SIG-M5 (cell line): Measurements from ENCODE around the gene DOK6.
A peak's percentile ranks its signal among the peaks of the same experiment; 100 is the strongest.

ENCODE experiments used
- DNase-seq: peaks from one replicate; lab custom pipeline; 2025; lab: John Stamatoyannopoulos, UW

The DOK6 gene

GRCh38 chr18:69539404-69539803 is 138.7 kb downstream of the DOK6 start:
- DNase-seq = no peak

- DNase-seq = no peak
Observed at GRCh38 chr18:69556228-69556627, 155.5 kb downstream of the DOK6 start.

GRCh38 chr18:69557282-69557681 is 156.6 kb downstream of the DOK6 start:
- no peak for DNase-seq

GRCh38 chr18:69558052-69558451 is 157.4 kb downstream of the DOK6 start:
- no peak for DNase-seq

GRCh38 chr18:69559604-69560003 is 158.9 kb downstream of the DOK6 start:
- no peak for DNase-seq

GRCh38 chr18:69564602-69565001 is 163.9 kb downstream of the DOK6 start:
- DNase-seq = no peak

- no peak for DNase-seq
Observed at GRCh38 chr18:69567813-69568488, 167.3 kb downstream of the DOK6 start.

- DNase-seq = no peak
Observed at GRCh38 chr18:69569133-69569532, 168.4 kb downstream of the DOK6 start.

- no peak for DNase-seq
Observed at GRCh38 chr18:69574401-69574800, 173.7 kb downstream of the DOK6 start.

- DNase-seq = peak; percentile 48
Observed at GRCh38 chr18:69580107-69580506, 179.4 kb downstream of the DOK6 start.

GRCh38 chr18:69584429-69584828 is 183.7 kb downstream of the DOK6 start:
- no peak for DNase-seq

- no peak for DNase-seq
Observed at GRCh38 chr18:69585696-69586095, 185.0 kb downstream of the DOK6 start.

- no peak for DNase-seq
Observed at GRCh38 chr18:69586537-69586936, 185.8 kb downstream of the DOK6 start.

- no peak for DNase-seq
Observed at GRCh38 chr18:69588301-69588700, 187.6 kb downstream of the DOK6 start.

GRCh38 chr18:69590150-69590549 is 189.5 kb downstream of the DOK6 start:
- DNase-seq = no peak

- no peak for DNase-seq
Observed at GRCh38 chr18:69596345-69596744, 195.7 kb downstream of the DOK6 start.

GRCh38 chr18:69597561-69597960 is 196.9 kb downstream of the DOK6 start:
- DNase-seq = no peak

GRCh38 chr18:69599377-69599776 is 198.7 kb downstream of the DOK6 start:
- DNase-seq = no peak

- no peak for DNase-seq
Observed at GRCh38 chr18:69612242-69612641, 211.6 kb downstream of the DOK6 start.

GRCh38 chr18:69616114-69616513 is 215.4 kb downstream of the DOK6 start:
- no peak for DNase-seq

GRCh38 chr18:69617408-69617807 is 216.7 kb downstream of the DOK6 start:
- no peak for DNase-seq

- DNase-seq = no peak
Observed at GRCh38 chr18:69617888-69618287, 217.2 kb downstream of the DOK6 start.

GRCh38 chr18:69622184-69622583 is 221.5 kb downstream of the DOK6 start:
- no peak for DNase-seq

GRCh38 chr18:69622961-69623360 is 222.3 kb downstream of the DOK6 start:
- DNase-seq = no peak
